Measurements from ENCODE around the gene ENTHD1.

ENTHD1 gene

GRCh38 chr22:39839204-39839603 is 54.4 kb downstream of the ENTHD1 start:
- DNase-seq = peak in 1 of 3 donors; percentile 34

DNA sequence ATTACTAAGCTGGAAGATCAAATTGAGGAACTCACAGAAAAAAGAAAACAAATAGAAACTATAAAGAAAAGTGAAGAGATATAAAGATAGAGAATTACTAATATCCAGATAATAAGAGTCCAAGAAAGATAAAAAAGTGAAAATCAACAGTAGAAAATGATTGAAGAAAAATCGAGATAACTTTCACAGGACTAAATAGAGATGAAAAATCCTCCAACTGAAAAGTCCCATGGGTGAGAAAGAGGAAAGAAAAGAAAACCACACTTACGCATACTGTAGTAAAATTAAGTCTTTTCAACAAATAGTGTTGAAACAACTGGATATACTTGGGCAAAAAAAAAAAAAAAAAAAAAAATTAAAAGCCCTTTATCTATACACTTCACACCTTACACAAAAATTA is 60.0 kb downstream of the ENTHD1 start:
- peak in 2 of 3 donors; percentile 27 to 28 for DNase-seq

- no peak for DNase-seq
Observed at GRCh38 chr22:39833093-39833492, 60.5 kb downstream of the ENTHD1 start.

- DNase-seq = no peak
Observed at GRCh38 chr22:39832627-39833074, 60.9 kb downstream of the ENTHD1 start.

DNA sequence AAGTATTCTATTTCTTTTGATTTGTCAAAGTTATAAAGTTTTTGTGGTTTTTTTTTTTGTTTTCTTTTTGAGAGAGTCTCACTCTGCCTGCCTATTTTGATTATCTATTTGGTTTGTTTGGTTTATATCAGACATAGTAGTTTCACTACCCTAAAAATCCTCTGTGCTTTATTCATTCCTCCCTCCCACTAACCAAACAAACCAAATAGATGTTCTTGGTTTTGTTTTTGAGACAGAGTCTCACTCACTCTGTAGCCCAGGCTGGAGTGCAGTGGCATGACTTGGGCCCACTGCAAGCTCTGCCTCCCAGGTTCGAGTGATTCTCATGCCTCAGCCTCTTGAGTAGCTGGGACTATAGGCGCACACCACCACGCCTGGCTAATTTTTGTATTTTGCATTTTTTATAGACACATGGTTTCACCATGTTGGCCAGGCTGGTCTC is 67.9 kb downstream of the ENTHD1 start:
- DNase-seq = no peak

DNA sequence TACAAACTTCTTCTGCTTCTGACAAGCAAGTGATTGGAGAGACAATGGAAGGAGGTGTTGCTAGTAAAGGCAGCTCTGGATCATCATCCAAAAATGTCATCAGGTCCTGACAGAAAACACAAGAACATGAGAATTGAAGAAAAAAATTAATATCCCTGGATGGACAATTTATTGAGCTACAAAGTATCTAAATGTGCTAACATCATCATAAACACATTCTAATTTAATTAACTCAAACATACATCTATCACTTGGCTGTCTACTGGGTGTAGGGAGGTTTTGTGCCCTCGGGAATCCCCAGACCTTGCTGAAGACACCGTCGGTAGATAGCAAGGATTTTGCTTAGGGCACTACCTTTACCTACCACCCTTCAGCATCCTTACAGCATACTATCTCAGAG is 72.6 kb downstream of the ENTHD1 start:
- DNase-seq = no peak

DNA sequence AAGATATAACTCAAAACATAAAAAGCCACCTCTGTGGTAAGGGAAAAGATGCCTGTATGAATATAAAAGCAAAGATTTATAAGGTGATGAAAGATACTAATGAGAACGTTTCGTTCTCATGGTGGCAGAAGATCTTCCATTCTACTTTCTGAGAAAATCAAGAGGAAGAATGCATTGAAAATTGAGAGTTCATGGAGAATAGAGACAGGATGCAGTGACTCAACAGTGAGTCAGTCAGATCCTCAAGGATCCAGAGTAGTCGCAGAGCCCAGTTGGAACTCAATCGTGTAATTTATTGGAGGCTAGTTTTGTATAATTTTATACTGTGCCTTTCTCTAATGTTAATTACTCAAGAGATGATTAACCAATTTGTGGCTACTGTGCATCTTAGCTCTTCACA is 73.3 kb downstream of the ENTHD1 start:
- peak; percentile 12 to 41 (median 40) for DNase-seq

DNA sequence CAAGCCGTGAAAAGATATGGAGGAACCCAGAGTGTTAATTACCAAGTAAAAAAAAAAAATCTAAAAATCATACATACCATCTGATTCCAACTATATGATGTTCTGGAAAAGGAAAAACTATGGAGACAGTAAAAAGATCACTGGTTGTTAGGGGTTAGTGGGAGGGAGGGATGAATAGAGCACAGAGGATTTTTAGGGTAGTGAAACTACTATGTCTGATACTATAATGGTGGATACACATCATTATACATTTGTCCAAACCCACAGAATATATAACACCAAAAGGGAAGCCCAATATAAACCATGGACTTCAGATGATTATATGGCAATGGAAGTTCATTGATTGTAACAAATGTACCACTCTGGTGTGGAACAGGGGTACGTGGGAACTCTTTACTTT is 74.1 kb downstream of the ENTHD1 start:
- DNase-seq = peak in 2 of 3 donors; percentile 22 to 27

DNA sequence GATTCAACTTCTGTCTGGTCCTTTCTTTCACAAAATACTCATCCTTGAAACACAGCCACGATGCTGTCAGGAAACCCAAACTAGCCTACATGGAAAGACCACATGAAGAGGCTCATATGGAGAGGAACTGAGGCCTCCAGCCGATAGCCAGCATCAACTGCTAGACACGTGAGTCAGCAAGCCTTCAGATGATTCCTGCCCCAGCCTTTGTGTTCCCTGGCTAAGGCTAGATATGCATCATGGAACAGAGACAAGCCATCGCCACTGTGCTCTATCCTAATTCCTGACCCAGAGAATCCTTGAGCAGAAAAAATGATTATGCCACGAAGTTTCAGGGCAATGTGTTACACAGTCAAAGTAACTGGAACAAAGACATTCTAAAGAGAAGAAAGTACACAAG is 75.5 kb downstream of the ENTHD1 start:
- DNase-seq = peak in 2 of 3 donors; percentile 18 to 23

DNA sequence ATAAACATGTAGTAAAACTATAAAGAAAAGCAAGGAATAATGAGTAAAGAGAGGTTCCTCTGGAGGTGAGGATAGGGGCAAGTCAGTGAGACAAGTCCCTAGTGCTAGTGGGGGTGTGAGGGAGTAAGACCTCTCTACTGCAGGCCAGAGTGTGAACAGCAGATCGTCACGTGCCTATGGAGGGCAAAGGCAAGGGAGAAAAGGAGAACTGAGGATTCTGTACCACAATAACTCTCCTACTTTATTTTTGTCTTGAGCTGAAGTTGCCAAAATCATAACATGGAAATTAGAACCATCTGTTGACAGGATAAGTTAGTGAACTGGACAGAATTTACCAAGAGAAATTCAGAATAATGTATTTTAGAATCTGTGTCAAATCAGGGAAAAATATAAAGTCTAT is 77.6 kb downstream of the ENTHD1 start:
- peak; percentile 39 to 53 (median 49) for DNase-seq

DNA sequence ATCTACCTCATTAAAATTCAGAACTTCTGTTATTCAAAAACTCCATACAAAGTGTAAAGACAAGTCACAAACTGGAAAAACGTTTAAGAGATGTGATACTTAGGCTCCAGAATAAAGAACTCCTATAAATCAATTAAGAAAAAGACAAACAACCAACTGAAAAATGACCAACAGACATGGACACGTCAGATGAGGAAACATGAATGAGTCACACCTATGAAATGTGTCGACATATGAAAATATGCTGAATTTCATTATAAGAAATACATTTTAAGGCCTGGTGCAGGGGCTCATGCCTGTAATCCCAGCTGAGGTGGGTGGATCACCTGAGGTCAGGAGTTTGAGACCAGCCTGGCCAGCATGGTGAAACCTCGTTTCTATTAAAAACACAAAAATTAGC is 78.7 kb downstream of the ENTHD1 start:
- peak; percentile 38 to 72 (median 67) for DNase-seq

GRCh38 chr22:39809772-39810557 is 83.6 kb downstream of the ENTHD1 start:
- DNase-seq = no peak

DNA sequence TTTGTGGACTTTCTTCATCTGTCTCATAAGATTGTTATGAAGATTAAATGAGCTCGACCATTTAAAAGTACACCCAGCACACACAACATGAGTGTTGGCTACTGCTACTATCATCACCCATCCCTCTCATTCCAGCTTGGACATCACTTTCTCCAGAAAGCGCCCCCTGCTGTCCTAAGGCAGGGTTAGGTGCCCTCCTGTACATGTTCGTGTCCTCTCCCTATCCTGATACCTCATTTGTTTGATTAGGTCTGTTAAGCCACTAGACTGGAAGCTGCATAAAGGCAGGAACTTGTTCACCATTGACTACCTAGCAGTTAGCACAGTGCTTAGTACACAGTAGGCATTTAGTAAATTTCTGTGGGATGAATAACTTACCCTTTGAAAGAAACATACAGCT is 85.5 kb downstream of the ENTHD1 start:
- peak in 2 of 3 donors; percentile 26 to 47 for DNase-seq

GRCh38 chr22:39806109-39806508 is 87.5 kb downstream of the ENTHD1 start:
- DNase-seq = peak; percentile 5 to 20 (median 19)

DNA sequence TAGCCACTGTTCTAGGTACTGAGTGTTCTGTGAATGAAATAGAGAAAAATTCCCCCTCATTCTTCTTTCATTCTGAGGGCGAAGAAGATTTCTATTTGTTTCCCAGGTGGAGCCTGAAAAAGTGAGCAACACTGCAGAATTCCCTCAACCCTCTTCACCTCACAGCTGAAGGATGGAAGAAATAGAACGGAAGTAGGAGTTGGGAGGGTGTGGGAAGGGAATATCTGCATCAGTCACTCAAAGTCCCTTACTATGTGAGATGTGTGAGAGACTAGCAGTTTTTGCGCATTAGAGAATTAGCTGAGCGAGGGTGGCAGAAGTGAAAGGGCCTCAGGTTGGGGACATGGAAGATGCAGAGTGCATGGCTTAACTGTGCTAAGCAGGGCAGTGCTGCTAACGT is 88.4 kb downstream of the ENTHD1 start:
- no peak for DNase-seq

DNA sequence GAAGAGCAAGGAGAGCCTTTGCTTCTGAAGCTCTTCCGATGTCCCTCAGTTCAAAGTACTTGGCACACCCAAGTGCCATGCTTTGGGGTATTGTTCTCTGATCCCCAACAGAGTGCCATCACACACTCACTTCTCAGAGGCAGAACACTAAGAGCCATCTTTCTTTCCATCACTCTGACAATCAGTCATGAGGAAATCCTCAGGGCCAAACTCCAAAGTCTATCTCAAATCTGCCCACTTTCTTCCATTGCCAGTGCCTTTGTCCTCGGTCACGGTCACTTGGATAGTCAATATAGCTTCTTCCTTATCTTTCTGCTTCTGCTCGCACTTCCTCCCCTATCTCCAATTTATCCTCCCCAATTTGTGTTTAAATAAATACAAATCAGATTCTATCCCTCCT is 90.9 kb downstream of the ENTHD1 start:
- DNase-seq = no peak

GRCh38 chr22:39800790-39801520 is 92.6 kb downstream of the ENTHD1 start:
- no peak for DNase-seq

- no peak for DNase-seq
Observed at GRCh38 chr22:39797528-39798147, 95.9 kb downstream of the ENTHD1 start.

GRCh38 chr22:39789788-39790187 is 103.8 kb downstream of the ENTHD1 start:
- no peak for DNase-seq

GRCh38 chr22:39785232-39785631 is 108.3 kb downstream of the ENTHD1 start:
- no peak for DNase-seq

DNA sequence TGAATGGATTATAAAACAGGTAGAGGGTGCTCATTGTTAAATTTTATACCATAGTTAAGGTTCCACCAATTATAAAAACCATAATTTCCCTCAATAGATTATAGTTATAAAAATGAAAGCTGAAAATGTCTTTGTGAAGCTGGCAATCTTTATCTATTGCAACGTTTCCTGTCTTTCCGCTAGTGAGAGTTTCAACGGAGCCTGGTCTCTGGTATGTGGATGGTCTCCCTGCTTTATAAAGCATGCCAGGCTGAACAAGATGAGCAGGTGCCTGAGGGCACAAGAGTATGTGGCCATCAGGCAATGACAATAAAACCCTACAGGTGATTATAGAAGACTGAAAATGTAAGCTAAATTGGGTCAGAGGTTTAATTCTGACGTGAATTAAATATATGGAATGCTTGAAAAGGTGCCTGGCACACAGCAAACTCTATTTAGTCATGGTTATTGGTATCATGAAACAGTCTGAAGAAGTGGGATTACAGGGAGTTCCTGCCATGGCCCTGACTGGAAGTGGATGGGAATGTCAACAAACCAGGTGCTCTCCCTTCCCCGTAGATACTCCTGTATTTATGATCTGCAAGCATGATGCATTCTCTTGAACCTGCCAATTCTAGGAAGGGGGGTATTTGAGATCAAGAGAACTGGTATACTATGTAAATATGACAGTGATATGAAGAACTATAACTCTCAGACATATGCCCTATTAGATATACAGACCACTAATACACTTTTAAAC is 115.7 kb downstream of the ENTHD1 start:
- no peak for DNase-seq

- no peak for DNase-seq
Observed at GRCh38 chr22:39776295-39777009, 117.1 kb downstream of the ENTHD1 start.
